ENCODE measurements around the gene KCNG2. TPM values are rescaled to one million over a fixed set of nuclear protein-coding genes. Genes with fewer than 3 reads are reported as not detected.

KCNG2 gene
- total RNA-seq, 1 donor, result not detected

Other genes starting within 250 kb of the KCNG2 start
- gene CTDP1, start 118.1 kb upstream of the KCNG2 start, total RNA-seq (ENCODE audit: low replicate concordance), result 14.1 and 15.5 TPM in 2 replicates
- gene SLC66A2, start 153.7 kb downstream of the KCNG2 start, total RNA-seq (ENCODE audit: low replicate concordance), result 15.6 and 24.6 TPM in 2 replicates
- 2.5 and 7.2 TPM in 2 replicates for gene HSBP1L1, start 166.7 kb downstream of the KCNG2 start, total RNA-seq (ENCODE audit: low replicate concordance)
- gene TXNL4A, start 190.6 kb downstream of the KCNG2 start, total RNA-seq (ENCODE audit: low replicate concordance), result 54.6 and 62.2 TPM in 2 replicates
- 17.6 and 20.1 TPM in 2 replicates for gene RBFA, start 236.5 kb downstream of the KCNG2 start, total RNA-seq (ENCODE audit: low replicate concordance)